GM21723 (cell line): ENCODE measurements around the gene EN2.

Experiments used
- ATAC-seq: cut with Tn5 transposase; IDR thresholded peaks from one replicate; pipeline ENCODE4 v1.9.1; 2021; ENCODE audit warnings: mild to moderate bottlenecking, moderate library complexity; ENCODE audit not compliant: unreplicated experiment

EN2 gene

GRCh38 chr7:155463114-155463811, 5.3 kb downstream of the EN2 start:
- no peak for ATAC-seq

- no peak for ATAC-seq
Measured at GRCh38 chr7:155464183-155464582, 6.3 kb downstream of the EN2 start.

- no peak for ATAC-seq
Measured at GRCh38 chr7:155464948-155465739, 7.2 kb downstream of the EN2 start.

GRCh38 chr7:155465761-155466141, 7.8 kb downstream of the EN2 start:
- no peak for ATAC-seq

GRCh38 chr7:155466142-155466813, 8.3 kb downstream of the EN2 start:
- ATAC-seq = no peak

- peak; percentile 53 for ATAC-seq
Measured at GRCh38 chr7:155466814-155467733, 9.1 kb downstream of the EN2 start.

DNA sequence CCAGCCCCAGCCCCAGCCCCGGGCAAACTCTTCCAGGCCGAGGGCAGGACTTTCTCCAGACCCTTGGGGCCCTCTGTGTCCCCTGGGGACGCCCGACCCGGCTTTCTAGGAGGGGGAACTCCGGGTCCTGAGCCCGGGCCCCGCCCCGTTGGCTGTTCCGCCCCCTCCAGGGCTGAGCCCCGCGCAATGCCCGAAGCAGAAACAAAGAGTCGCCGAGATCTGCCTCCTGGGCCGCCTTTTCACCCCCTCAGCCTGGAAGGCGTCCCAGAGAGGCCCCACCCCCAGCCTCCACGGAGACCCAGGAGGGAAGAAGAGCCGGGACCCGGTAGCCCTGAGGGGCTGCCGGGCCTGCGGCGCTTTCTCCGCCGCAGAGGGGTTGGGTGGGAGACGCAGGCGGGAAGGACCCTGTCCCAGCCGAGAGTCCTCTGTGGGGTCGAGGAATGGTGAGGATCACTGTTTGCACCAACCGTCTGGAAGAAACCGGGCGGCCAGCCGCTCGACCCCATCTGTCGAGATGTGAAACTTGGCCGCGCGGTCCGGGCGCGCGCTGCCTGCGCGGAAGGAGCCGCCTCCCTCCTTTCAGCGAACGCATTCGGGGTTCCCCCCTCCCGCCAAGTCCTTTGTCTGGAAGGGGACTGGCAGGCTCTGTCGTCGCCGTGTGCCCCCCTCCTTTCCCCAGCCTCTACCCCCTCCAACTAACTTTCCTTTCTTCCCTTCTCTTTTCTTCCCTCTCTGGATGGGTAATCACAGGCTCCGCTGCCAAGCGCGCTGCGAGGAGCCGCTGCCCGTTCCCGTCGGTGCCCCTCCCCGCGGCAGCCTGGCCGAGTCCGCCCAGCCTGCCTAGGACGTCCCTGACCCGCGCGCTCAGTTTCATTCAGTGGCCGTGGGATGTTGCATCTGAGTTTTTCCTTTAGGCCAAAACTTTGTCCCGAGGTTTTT, 10.2 kb downstream of the EN2 start:
- ATAC-seq = no peak

- ATAC-seq = no peak
Measured at GRCh38 chr7:155468785-155469148, 10.8 kb downstream of the EN2 start.

DNA sequence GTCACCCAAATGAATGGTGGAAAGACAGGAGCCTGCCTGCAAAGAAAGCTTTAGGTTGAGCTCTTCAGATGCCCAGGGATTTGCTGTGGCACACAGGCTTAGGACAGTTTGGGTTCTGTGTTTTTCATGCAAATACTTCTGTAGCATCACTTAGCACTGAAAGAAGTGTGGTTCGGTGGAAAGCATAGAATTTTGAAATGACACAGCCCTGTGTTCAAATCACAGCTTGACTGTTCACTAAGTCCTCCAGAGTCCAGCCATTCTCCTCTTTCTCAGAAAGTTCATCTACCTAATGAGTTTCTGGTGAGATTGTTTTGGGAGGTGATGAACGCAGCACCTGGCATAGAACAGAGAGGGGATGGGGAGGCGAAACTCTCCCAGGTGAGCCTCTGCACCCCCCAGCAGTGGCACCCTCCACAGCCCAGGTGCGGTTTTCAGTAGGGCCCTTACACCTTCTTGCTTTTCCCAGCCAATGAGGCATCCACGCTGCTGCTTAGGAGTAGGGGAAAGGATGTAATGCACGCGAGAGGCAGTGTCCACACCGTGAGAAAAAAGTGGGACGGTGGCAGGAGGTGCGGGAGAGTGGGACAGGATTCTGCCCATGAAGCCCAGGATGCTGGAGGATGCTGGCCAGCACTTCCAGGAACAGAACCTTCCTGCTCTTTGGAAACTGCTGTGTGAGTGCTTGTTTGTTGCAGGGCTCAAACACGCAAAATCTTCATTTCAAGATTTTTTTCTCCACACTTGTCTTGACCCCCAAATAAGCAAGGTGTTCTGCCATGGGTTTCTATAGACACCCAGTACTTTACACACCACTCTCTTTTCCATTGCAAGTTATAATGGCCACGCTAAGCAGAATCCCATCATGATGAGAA, 11.6 kb downstream of the EN2 start:
- ATAC-seq = no peak

DNA sequence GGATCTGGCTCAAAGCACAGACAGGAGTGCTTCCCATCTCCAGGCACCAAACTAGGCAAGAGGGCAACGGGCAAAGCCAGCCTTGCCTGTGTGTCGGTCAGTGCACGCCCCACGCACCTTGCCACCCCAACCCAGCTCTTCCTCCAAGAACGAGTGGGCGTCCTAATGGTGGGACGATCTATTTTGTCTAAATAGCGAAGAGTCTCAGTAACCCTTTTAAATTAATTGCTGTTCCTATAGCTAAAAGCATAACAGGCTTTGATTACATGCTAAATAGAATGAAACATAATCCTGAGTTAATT, 12.2 kb downstream of the EN2 start:
- ATAC-seq = no peak

DNA sequence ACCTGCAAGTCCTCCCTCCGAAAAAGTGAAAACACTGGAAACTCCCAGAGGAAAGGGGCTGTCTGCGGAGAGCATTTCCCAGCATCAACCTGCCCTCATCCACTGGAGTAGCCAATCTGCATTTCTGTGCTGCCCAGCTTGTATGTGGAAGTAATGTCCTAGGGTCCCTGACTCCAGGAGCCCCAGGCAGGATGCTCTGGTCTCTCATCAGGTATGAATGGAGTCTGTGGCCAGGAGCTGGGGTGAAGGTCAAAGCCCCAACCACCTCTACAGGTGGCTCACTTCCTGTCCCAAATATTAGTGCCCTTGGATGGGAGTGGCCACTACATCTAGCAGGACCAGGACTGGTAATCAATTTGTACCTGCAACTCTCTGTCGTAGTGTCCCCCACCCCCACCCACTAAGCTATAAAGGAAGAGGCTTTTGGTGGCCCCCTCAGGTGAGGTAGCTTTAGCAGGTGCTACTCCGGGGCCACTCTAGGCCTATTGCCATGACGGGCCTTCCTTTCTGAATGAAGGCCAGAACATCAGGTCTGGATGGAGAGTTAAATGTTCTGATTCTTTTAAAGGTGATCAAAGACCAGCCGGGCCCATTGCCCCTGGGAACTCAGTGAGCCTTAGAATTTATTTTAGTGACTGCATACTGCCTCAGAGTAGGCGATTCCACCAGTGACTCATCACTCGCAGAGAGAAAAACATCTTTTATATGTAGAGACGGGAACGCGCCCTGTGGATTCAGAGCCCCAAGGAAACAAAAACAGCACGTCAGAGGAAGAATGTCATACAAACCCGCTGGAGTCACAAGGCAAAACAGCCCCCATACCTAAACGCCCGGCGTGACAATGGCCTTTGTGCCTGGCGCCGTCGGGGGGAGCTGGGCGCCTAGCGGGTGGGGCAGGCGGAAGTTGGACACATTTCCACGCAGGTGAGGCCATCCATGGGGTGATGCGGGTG, 13.0 kb downstream of the EN2 start:
- ATAC-seq = no peak

- no peak for ATAC-seq
Measured at GRCh38 chr7:155471718-155472117, 13.8 kb downstream of the EN2 start.

DNA sequence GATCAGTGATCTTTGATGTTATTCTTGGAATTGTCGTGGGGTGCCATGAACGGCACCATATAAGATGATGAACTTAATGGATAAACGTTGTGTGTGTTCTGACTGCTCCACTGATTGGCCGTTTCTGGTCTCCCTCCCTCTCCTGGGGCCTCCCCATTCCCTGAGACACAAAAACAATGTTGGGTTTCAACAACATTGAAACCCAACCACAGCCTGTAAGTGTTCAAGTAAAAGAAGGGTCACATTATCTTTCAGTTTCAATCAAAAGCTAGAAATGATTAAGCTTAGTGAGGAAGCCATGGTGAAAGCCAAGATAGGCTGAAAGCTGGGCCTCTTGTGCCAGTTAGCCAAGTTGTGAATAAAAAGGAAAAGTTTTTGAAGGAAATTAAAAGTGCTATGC, 19.5 kb downstream of the EN2 start:
- ATAC-seq = peak; percentile 98

DNA sequence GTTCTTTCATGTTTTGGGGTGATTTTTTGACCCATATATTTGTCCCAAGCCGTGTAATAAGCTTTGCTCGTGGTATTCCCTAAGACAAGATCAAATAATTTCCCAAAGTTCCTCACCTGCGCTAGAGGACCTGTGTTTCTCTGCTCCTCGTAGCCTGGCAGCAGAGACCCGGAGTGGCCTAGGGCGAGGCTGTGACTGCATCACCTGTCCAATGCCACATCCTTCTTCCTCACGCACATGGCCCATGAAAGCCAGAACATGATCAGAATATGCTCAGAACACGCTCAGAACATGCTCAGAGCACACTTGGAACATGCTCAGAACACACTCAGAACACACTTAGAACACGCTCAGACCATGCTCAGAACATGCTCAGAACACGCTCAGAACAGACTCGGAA, 23.8 kb downstream of the EN2 start:
- ATAC-seq = no peak

DNA sequence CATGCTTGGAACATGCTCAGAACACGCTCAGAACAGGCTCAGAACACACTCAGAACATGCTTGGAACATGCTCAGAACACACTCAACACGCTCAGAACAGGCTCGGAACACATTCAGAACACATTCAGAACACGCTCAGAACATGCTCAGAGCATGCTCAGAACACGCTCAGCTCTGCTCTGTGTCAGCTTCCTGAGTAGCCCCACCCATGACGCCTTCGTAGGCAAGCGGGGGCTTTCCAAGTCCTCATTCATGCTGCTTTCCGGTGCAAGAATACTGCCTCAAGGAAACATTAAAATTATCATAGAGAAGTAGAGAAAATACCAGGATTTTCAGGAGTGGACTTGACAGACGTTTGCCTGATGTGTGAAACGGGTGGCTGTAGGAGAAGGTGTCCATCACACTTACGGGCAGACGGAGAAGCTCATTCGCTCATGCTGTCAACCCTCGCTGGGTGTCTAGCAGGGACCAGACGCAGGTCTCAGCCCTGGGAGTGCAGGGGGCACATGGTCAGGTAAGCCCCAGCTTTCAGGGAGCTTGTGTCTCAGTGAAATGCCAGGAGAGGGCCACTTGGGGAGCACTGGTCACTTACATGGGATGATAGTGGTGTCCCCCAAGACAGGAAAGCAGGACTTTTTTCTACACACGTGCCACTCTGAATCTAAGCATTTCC, 24.7 kb downstream of the EN2 start:
- ATAC-seq = no peak

GRCh38 chr7:155483245-155483644, 25.3 kb downstream of the EN2 start:
- ATAC-seq = no peak

- ATAC-seq = no peak
Measured at GRCh38 chr7:155483868-155484325, 26.0 kb downstream of the EN2 start.
